HUES48 (cell line): ENCODE measurements around the gene RYR2.

Experiments used
- H3K27ac ChIP-seq: one replicate; pipeline ENCODE4 v1.7.0; 2013; ENCODE audit warnings: low read depth, low read length, inconsistent platforms
- H3K27me3 ChIP-seq: 2 replicates; pipeline ENCODE4 v1.6.1; 2013; ENCODE audit warnings: mild to moderate bottlenecking, low read length; ENCODE audit not compliant: control insufficient read depth, insufficient read depth
- H3K36me3 ChIP-seq: 2 replicates; pipeline ENCODE4 v1.6.1; 2013; ENCODE audit warnings: low read length; ENCODE audit not compliant: control insufficient read depth, insufficient read depth
- H3K4me1 ChIP-seq: 2 replicates; pipeline ENCODE4 v1.6.1; 2013; ENCODE audit warnings: mild to moderate bottlenecking, low read length; ENCODE audit not compliant: control insufficient read depth, insufficient read depth
- H3K4me3 ChIP-seq: 2 replicates; pipeline ENCODE4 v1.5.1; 2013; ENCODE audit warnings: mild to moderate bottlenecking, low read depth, low read length
- H3K9ac ChIP-seq: 2 replicates; pipeline ENCODE4 v1.6.1; 2013; ENCODE audit warnings: mild to moderate bottlenecking, low read depth, low read length, moderate library complexity
- H3K9me3 ChIP-seq: 2 replicates; pipeline ENCODE4 v1.6.1; 2013; ENCODE audit warnings: low read length; ENCODE audit not compliant: control insufficient read depth, insufficient read depth

RYR2 gene

GRCh38 chr1:237863234-237863633 is 821.2 kb downstream of the RYR2 start:
- Histone ChIP-seq H3K4me3 (no peak overlapping the region), H3K9ac (no peak overlapping the region), H3K9me3 (no peaks in the 10 kb centered on the region), H3K4me1 (peaks cover 22% of the 10 kb centered on the region), H3K36me3 (no peaks in the 10 kb centered on the region), H3K27me3 (peaks cover 9% of the 10 kb centered on the region), H3K27ac (no peak overlapping the region)

- no peaks in the 10 kb centered on the region for H3K36me3 ChIP-seq
- peaks cover 13% of the 10 kb centered on the region for H3K4me1 ChIP-seq
- no peak overlapping the region for H3K9ac ChIP-seq
- H3K27me3 ChIP-seq: peaks cover 9% of the 10 kb centered on the region
- no peak overlapping the region for H3K27ac ChIP-seq
- no peak overlapping the region for H3K4me3 ChIP-seq
- H3K9me3 ChIP-seq: no peaks in the 10 kb centered on the region
These were observed 822.6 kb downstream of the RYR2 start for GRCh38 chr1:237864338-237865244.

GRCh38 chr1:237867380-237867888 is 825.5 kb downstream of the RYR2 start:
- Histone ChIP-seq H3K27me3 (peaks cover 9% of the 10 kb centered on the region), H3K36me3 (no peaks in the 10 kb centered on the region), H3K27ac (peak overlapping the region; percentile 50), H3K9ac (no peak overlapping the region), H3K4me1 (peaks cover 13% of the 10 kb centered on the region), H3K4me3 (no peak overlapping the region), H3K9me3 (no peaks in the 10 kb centered on the region)

- Histone ChIP-seq H3K27ac (no peak overlapping the region), H3K27me3 (peaks cover 9% of the 10 kb centered on the region)
These were observed 827.0 kb downstream of the RYR2 start for GRCh38 chr1:237868817-237869600.

GRCh38 chr1:237873487-237874211 is 831.7 kb downstream of the RYR2 start:
- no peaks in the 10 kb centered on the region for H3K27me3 ChIP-seq
- peaks cover 16% of the 10 kb centered on the region for H3K4me1 ChIP-seq
- no peak overlapping the region for H3K9ac ChIP-seq
- H3K4me3 ChIP-seq: no peak overlapping the region
- H3K27ac ChIP-seq: peak overlapping the region; percentile 75
- no peaks in the 10 kb centered on the region for H3K36me3 ChIP-seq
- H3K9me3 ChIP-seq: no peaks in the 10 kb centered on the region

More at GRCh38 chr1:237868817-237869600, 827.0 kb downstream of the RYR2 start:
- Histone ChIP-seq H3K9ac (no peak overlapping the region), H3K36me3 (no peaks in the 10 kb centered on the region), H3K4me3 (no peak overlapping the region), H3K9me3 (no peaks in the 10 kb centered on the region), H3K4me1 (peaks cover 24% of the 10 kb centered on the region)

- H3K9ac ChIP-seq: no peak overlapping the region
- no peaks in the 10 kb centered on the region for H3K9me3 ChIP-seq
- no peaks in the 10 kb centered on the region for H3K36me3 ChIP-seq
- no peaks in the 10 kb centered on the region for H3K27me3 ChIP-seq
- H3K4me3 ChIP-seq: no peak overlapping the region
- H3K27ac ChIP-seq: no peak overlapping the region
- H3K4me1 ChIP-seq: peaks cover 16% of the 10 kb centered on the region
These were observed 833.3 kb downstream of the RYR2 start for GRCh38 chr1:237875291-237875690.

- H3K27ac ChIP-seq: no peak overlapping the region
- H3K4me1 ChIP-seq: peaks cover 16% of the 10 kb centered on the region
- no peak overlapping the region for H3K9ac ChIP-seq
- no peaks in the 10 kb centered on the region for H3K9me3 ChIP-seq
- H3K27me3 ChIP-seq: no peaks in the 10 kb centered on the region
- H3K36me3 ChIP-seq: no peaks in the 10 kb centered on the region
- no peak overlapping the region for H3K4me3 ChIP-seq
These were observed 835.6 kb downstream of the RYR2 start for GRCh38 chr1:237877631-237878030.

GRCh38 chr1:237878406-237878805 is 836.4 kb downstream of the RYR2 start:
- H3K4me1 ChIP-seq: peaks cover 12% of the 10 kb centered on the region
- H3K36me3 ChIP-seq: no peaks in the 10 kb centered on the region
- H3K9me3 ChIP-seq: no peaks in the 10 kb centered on the region
- no peak overlapping the region for H3K4me3 ChIP-seq
- no peak overlapping the region for H3K27ac ChIP-seq
- no peak overlapping the region for H3K9ac ChIP-seq
- H3K27me3 ChIP-seq: no peaks in the 10 kb centered on the region

GRCh38 chr1:237879195-237879594 is 837.2 kb downstream of the RYR2 start:
- H3K4me3 ChIP-seq: no peak overlapping the region
- H3K27ac ChIP-seq: no peak overlapping the region
- H3K9ac ChIP-seq: no peak overlapping the region

More at GRCh38 chr1:237879195-237879594, 837.2 kb downstream of the RYR2 start:
- peaks cover 6% of the 10 kb centered on the region; the same call in 1 of the 2 replicates for H3K4me1 ChIP-seq
- H3K9me3 ChIP-seq: no peaks in the 10 kb centered on the region
- no peaks in the 10 kb centered on the region for H3K27me3 ChIP-seq
- H3K36me3 ChIP-seq: no peaks in the 10 kb centered on the region
